GM12875 (cell line): Measurements from ENCODE around the gene NOC2L.

Experiments used
- H3K4me3 ChIP-seq: one replicate; pipeline ENCODE4 v1.5.1; 2011; ENCODE audit warnings: low read depth, low read length, control low read depth
- TF ChIP-seq, protein P1 (sequence below): IDR thresholded peaks from 2 replicates; pipeline ENCODE4 v1.5.1; 2011; ENCODE audit warnings: low read depth, mild to moderate bottlenecking, control low read depth, inconsistent platforms, low read length, moderate library complexity, borderline replicate concordance; ENCODE audit not compliant: insufficient read depth

Gene NOC2L

GRCh38 chr1:958823-959730, at the start of gene NOC2L:
TSS of gene NOC2L (minus strand) at chr1:959256. CDS start at chr1:959240, 16 bp downstream.
- peak within 1 kb of the TSS; percentile 76 for H3K4me3 ChIP-seq
- TF ChIP-seq, protein P1, sequence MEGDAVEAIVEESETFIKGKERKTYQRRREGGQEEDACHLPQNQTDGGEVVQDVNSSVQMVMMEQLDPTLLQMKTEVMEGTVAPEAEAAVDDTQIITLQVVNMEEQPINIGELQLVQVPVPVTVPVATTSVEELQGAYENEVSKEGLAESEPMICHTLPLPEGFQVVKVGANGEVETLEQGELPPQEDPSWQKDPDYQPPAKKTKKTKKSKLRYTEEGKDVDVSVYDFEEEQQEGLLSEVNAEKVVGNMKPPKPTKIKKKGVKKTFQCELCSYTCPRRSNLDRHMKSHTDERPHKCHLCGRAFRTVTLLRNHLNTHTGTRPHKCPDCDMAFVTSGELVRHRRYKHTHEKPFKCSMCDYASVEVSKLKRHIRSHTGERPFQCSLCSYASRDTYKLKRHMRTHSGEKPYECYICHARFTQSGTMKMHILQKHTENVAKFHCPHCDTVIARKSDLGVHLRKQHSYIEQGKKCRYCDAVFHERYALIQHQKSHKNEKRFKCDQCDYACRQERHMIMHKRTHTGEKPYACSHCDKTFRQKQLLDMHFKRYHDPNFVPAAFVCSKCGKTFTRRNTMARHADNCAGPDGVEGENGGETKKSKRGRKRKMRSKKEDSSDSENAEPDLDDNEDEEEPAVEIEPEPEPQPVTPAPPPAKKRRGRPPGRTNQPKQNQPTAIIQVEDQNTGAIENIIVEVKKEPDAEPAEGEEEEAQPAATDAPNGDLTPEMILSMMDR = no peak

GRCh38 chr1:1006305-1007159, 47.5 kb upstream of the NOC2L start:
- TF ChIP-seq, protein P1 = no peak
- H3K4me3 ChIP-seq = no peak overlapping the region

DNA sequence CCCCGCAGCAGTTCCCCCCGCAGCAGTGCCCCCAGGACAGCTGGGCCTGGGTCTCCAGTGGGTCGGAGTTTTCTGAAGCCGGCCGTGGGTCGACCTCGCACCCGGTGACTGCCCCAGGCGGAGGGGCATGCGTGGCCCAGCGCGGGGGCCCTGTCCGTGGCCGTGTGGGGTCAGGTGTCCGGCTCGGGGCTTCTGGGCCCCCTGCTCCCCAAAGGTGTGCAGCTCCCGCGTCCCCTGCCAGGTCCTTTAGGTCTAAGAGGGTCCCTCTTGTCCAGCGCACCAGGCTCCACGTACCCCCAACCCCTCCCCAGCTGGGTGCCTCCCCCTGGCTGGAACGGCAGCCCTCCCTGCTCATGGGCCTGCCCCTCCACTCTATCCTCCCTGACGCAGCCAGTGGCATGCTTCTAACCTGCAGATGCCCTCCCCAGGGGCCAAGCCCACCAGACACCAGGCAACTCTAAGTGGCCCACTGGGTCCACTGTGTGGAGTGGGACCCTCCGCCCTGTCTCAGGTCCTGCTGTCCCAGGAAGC, 46.8 kb upstream of the NOC2L start:
- H3K4me3 ChIP-seq = no peak overlapping the region

DNA sequence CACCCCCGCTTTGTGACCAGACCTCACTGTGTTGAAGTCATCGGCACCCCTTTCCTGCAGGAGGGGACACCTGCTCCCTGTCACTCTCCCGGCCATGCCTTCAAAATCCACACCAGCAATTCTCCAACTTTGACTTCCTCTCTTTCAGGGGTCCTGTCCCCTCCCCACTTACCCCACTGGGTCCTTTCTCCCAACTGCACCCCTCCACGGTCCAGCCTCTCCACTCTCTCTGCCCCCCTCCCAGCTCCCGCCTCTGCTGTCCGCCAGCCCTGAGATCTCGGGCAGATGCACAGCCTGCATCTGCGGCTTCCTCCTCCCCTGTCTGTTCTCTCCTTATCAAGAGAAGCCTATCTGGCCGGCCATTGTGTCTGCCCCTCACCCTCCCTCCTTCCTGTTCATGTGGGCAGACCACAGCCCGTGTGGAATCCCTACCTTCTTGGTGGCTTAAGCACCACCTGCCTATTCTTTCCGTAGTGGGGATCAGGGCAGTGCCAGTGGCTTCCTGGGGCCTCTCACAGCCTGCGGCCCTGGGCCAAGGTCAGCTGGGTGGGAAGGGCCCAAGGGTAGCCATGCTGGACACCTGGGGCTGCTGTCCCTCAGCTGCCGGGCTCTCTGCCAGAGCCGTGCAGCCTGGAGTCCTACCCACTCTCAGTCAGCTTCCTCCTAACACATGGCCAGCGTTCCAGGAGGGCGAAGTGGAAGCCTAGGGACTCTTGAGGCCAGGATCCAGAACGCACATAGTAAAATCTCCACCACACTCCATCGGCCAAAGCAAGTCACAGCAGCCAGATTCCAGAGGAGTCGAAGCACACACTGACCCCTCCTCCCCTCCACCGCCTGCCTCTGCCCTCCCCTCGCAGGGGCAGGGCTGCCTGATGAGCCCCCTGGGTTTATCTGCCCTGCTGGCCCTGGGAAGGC, 46.0 kb upstream of the NOC2L start:
- H3K4me3 ChIP-seq = no peak overlapping the region
- TF ChIP-seq, protein P1 = no peak

More for the DNA sequence above, 46.8 kb upstream of the NOC2L start:
- TF ChIP-seq, protein P1 = no peak

- no peak overlapping the region for H3K4me3 ChIP-seq
- TF ChIP-seq, protein P1 = no peak
Observed at GRCh38 chr1:1004420-1004779, 45.3 kb upstream of the NOC2L start.
